ENCODE measurements around the gene DHRS7.

The DHRS7 gene, protein sequence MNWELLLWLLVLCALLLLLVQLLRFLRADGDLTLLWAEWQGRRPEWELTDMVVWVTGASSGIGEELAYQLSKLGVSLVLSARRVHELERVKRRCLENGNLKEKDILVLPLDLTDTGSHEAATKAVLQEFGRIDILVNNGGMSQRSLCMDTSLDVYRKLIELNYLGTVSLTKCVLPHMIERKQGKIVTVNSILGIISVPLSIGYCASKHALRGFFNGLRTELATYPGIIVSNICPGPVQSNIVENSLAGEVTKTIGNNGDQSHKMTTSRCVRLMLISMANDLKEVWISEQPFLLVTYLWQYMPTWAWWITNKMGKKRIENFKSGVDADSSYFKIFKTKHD

DNA sequence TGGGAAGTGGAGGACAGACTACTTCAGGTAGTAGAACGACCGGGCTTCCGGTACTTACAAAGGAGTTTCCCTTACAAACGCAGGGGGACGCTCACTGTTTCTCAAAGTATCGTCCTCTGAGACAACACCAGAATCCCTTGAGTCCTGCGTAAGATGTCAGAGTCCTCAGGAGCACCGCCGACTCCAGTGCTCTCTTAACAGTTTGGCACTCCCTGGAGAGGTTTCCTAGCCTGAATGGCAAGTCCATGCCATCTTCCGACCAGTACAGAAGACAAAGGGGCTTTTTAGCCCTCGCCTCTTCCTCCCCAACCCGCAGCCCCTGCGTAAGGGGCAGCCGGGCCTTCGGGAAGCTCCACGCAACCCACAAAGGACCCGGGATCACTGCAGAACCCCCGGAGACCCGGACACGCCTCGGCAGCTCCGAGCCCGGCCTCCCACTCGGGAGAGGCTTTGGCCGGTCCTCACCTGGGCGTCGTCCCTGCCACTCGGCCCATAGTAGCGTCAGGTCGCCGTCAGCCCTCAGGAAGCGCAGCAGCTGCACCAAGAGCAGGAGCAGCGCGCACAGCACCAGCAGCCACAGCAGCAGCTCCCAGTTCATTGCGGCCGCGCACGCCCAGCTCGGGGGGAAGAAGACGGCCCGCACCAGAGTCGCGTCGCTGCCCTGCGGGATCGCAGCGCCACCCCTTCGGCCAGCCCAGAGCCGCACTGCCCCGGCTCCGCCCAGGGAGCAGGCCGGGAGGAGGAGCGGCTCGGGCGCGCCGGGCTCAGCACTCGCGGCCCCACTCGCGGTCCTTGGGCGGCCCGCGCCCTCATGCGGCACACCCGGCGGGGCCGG lies at the start of gene DHRS7:
TSS of gene DHRS7 (minus strand) at position 687 of the 835 bp plus-strand sequence. CDS start at position 598, 89 bp downstream.
- DNase-seq (ENCODE audit: low read depth in 2 of 2) = peak; percentile 55 to 60

DNA sequence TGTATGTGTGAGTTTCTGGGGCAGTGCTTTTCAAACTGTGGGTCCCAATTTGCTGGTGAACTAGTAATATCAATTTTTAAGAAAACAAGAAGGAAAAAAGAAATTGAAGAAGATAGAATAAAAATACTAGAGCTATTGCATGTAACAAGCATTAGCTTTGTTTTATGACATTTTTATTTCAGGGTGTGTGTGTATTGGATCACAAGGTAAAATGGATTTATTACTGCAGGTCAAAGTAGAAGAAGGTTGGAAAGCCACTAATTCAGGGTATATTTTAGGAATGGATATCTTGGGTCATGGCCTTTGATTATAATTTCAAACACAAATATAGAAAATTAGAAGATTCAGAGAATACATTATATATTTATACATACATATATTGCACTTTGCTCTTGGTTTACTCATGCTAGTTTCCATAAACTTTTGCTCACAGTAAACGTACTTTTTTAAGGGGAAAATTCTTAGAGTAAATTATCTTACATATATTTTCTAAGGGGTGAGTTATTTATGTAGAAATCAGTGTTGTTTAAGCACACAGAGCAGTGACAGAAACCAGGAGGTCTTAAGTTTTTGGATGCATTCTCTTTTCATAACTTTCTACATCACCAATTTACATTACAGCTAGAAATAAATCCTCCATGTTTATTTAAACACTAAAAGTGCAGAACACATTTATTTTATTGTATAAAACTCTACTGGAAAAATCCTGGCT lies 49.4 kb upstream of the DHRS7 start:
- DNase-seq (ENCODE audit: low read depth in 2 of 2) = no peak

DNA sequence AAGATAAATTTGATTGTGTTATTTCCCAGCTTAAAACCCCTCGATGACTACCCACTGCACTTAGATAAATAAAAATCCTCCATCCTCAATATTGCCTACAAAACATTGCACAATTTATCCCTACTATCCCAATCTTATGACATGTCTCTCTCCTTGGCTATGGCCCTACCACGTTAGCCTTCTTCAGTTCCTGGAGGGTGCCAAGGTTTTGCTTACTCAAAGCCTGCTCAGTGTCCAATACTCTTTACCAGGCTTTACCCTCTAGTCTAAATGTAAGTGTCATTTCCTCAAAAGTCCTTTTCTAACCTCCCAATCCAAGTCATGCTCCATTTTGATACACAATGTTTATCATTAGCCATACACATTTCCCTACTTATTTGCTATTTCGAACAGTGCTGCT lies 48.8 kb upstream of the DHRS7 start:
- DNase-seq (ENCODE audit: low read depth in 2 of 2) = no peak

DNA sequence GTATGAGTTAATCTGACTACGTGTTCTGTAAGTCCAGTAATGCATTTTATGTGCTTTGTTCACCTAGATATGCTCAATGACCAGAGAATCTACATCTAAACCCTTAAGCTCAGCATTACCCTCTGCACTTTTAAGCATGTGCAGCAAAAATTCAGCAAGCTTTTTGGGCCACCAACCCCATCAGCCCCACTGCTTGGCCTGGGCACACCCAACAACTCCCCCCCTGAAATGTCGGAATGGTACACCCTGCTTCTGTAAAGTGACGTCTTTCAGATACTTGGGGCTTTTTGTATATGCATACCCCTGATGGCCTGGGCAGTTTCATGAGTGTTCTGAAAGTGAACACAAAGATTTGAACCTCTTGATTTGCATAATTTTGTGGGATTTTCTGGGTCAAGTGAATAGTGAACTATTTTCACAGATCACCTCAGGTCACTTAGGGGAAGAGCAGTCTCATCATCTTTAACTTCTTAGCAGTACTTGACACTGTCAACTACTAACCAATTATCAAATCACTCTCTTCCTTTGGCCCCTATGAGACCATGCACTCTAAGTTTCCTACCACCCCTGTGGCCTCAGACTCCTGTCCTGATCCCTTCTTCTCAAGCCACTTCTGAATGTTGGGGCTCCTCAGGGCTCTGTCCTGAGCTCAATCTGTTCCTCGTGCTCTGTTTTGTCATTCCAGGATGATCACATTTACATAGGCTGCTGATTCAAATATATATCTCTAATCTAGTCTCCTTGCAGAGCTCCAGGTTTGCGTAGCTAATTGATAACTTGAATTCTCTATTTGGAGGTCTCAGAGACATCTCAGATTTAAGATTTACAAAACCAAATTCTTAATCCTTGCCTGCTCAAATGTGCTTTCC lies 47.5 kb upstream of the DHRS7 start:
- no peak for DNase-seq (ENCODE audit: low read depth in 2 of 2)

DNA sequence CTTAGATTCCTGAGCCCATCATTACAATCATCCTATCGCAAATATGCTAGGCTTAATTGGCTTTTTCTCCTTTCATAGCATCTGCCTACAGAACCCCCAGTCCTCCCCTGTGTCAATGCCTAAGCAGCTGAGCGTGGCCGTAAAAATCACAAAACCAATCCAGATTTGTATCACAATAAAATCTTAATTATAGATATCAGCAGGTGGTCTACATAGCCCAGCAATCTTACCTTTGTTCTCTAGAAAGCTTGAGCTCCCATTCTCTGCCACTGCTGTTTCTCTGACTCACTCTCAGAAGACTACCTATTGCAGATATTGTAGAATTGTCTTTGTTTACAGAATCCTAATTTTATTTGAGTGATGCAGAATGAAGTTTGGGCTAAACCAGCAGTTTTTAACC lies 46.0 kb upstream of the DHRS7 start:
- no peak for DNase-seq (ENCODE audit: low read depth in 2 of 2)

DNA sequence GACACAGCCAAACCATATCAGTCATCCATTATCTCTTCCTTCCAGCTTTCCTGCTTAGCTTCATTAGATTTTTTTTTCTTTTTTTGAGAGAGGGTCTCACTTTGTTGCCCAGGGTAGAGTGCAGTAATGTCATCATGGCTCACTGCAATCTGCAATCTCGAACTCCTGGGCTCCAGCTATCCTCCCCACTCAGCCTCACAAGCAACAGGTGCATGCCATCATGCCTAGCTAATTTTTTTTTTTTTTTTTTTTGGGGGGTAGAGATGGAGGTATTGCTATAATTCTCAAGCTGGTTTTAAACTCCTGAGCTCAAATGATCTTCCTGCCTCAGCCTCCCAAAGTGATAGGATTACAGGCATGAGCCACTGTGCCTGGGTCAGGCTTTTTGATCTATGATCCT lies 45.5 kb upstream of the DHRS7 start:
- DNase-seq (ENCODE audit: low read depth in 2 of 2) = no peak

GRCh38 chr14:60206837-60207533 lies 41.8 kb upstream of the DHRS7 start:
- no peak for DNase-seq (ENCODE audit: low read depth in 2 of 2)

GRCh38 chr14:60206249-60206670 lies 41.1 kb upstream of the DHRS7 start:
- DNase-seq (ENCODE audit: low read depth in 2 of 2) = no peak

DNA sequence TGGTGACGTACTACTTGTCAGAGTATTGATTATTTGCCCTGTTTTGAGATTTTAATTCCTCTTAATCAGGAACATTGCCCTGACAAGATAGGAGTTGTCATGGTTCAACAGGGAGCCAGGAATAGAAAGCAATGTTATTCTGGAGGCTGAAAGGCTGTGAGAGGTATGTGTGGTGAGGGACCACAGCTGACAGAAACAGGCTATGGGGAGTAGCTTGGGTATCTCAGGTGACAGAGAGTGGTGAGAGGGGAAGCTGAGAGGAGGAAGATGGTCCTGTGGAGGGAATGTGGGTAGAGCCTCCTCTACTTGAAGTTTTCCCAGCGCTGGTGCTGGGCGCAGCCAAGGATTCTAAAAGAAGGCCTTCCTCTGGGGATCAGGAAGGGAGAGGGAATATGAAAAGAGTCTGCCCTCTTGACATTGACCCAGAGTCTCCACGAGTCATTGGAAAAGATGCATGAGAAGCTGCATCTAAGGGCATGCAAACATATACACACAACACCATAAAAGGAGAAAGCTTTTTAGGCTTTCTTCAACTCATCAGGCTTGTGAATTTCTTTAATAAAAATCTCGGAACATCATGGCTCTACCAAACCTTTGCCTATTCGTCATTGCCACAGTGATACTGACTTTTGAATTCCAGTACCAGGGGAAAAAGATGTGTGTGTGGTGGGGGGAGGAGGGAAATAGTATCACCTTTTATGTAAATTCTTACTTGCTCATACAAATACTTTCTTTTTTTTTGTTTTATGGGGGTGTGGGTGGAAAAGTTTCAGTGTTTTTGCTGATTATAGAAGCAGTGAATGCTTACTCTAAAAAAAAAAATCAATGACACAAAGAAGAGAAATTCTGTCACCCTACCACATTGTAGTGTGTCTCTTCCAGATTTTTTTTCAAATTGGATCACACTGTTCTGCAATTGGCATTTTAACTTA lies 39.9 kb upstream of the DHRS7 start:
- DNase-seq (ENCODE audit: low read depth in 2 of 2) = no peak

GRCh38 chr14:60204104-60204842 lies 39.1 kb upstream of the DHRS7 start:
- DNase-seq (ENCODE audit: low read depth in 2 of 2) = no peak

- DNase-seq (ENCODE audit: low read depth in 2 of 2) = no peak
These were observed 34.1 kb upstream of the DHRS7 start for GRCh38 chr14:60199321-60199720.

DNA sequence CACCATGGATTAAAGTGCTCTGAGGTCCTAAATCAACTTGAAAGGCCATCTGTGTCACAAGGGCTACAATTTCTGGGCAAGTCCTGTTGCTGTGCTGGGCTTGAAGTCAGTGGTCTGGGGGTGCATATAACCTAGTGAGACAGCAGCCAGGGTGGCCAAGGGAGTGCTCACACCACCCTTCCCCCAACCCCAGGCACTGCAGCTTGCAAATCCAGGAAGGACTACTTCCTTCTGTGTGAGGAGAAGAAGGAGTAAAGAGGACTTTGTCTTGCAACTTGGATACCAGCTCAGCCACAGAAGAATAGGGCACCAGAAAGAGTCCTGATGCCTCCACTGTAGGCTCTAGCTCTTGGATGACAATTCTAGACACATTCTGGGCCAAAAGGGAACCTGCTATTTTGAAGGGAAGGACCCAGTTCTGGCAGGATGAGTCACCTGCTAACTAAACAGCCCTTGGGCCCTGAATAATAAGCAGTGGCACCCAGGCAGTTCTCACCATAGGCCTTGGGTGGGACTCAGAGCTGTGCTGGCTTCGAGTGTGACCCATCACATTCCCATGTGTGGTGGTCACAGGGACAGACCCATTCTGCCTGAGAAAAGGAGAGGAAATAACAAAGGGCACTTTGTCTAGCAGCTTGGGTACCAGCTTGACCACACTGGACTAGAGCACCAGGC lies 32.6 kb upstream of the DHRS7 start:
- no peak for DNase-seq (ENCODE audit: low read depth in 2 of 2)

DNA sequence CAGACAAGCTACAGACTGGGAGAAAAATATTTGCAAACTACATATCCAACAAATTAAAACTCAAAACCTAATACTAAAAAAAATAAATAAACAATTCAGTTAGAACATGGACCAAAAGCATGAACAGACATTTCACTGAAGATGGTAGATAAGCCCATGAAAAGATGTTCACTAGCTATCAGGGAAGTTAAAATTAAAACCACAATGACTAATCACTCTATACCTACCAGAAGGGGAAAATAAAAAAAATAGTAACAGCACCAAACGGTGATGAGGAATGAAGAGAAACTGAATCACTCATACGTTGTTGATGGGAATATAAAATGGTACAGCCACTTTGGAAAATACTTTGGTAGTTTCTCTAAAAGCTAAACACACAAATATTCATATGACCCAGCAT lies 31.1 kb upstream of the DHRS7 start:
- no peak for DNase-seq (ENCODE audit: low read depth in 2 of 2)

- DNase-seq (ENCODE audit: low read depth in 2 of 2) = no peak
These were observed 30.1 kb upstream of the DHRS7 start for GRCh38 chr14:60195179-60195810.

DNA sequence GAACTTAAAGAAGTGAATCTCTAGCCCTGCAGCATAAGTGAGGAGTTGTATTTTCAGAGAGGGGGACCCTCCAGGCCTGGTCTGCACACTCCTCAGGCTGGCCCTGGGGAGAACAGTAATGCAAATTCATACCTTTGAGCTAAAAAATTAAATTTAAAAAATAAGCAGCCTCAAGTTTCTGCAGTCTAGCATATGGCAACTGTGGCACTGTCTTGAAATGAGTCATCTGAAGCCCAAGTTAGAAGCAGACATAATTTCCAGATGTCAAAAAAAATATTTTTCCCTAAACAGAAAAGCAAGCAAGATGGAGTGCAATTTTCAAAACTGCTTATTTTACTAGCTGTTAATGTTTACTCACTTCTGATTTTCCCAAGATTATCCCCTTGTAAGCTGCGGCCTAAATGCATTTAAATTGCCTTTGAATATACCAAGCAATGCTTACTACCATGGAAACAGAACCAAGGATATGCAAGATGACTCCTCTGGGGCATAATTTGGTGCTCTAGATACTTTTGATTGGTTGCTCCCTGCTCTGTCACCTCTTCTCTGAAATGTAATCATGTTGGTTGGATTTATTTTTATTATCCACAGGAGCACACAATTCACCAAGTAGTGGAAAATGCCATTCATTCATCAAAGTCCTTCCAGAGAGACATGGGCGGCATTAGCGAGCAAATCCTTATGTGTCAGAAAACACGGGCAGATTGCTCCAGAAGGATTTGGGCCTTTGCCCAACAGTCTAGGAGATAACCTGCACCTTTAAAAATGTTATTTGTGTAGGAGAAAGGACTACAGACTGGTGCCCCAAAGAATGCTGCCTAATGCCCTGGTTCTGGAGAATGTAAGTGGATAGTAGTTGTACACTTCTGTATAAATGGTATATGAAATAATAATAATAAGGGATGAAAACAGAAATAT lies 25.0 kb upstream of the DHRS7 start:
- DNase-seq (ENCODE audit: low read depth in 2 of 2) = no peak

DNA sequence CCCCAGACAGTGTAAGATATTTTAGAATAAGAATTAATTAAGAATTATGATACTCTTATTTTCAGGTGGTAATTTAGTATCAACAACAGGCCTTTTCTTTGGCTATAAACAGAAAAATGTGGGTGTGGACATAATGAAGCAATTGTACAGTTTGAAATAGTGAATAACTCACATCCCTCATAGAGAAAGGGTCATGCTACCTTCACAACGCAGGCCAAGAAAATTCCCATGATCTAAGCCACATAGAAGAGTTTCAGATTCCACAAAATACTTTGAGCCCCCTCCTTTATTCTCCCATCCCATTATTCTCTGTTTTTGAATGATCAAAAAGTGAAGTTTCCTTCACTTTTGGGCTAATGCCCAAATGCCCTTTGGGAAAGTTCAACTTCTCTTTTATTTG lies 23.5 kb upstream of the DHRS7 start:
- no peak for DNase-seq (ENCODE audit: low read depth in 2 of 2)

DNA sequence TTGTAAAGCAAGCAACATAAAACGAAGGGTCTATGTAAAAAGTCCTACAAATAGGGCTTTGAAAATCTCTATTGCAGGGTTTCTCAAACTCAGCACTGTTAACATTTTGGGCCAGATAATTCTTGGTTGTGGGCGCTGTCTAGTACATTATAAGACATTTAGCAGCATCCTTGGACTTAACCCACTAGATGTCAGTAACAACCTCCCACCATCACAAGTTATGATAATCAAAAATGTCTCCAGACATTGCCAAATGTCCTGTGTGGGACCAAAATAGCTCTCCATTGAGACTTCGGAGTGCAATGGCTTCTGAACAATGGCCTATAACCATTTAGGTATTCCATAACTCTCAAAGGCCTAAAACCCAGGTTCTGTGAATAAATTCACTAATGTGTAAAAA lies 22.9 kb upstream of the DHRS7 start:
- DNase-seq (ENCODE audit: low read depth in 2 of 2) = no peak
